Fibroblast of lung (primary cell): ENCODE results near the gene APBB2.

Experiments
- EZH2 ChIP-seq: IDR thresholded peaks from 2 replicates; pipeline ENCODE4 v1.5.1; 2012; ENCODE audit warnings: low read length, control low read depth, mild to moderate bottlenecking; ENCODE audit errors: missing control alignments
- TF ChIP-seq, protein P1 (sequence below), 2 donors: IDR thresholded peaks in 1 of 2; conservative IDR thresholded peaks in 1 of 2; 1 replicate in 1 of 2; 2 replicates in 1 of 2; pipeline ENCODE4 v1.5.1; 2011 to 2012; ENCODE audit warnings: low read length in 2 of 2, control low read depth in 1 of 2, inconsistent platforms in 1 of 2, low read depth in 1 of 2, mild to moderate bottlenecking in 1 of 2

GRCh38 chr4:41129128-41129754 is 85.1 kb downstream of the APBB2 start:
- TF ChIP-seq, protein P1, sequence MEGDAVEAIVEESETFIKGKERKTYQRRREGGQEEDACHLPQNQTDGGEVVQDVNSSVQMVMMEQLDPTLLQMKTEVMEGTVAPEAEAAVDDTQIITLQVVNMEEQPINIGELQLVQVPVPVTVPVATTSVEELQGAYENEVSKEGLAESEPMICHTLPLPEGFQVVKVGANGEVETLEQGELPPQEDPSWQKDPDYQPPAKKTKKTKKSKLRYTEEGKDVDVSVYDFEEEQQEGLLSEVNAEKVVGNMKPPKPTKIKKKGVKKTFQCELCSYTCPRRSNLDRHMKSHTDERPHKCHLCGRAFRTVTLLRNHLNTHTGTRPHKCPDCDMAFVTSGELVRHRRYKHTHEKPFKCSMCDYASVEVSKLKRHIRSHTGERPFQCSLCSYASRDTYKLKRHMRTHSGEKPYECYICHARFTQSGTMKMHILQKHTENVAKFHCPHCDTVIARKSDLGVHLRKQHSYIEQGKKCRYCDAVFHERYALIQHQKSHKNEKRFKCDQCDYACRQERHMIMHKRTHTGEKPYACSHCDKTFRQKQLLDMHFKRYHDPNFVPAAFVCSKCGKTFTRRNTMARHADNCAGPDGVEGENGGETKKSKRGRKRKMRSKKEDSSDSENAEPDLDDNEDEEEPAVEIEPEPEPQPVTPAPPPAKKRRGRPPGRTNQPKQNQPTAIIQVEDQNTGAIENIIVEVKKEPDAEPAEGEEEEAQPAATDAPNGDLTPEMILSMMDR (conservative IDR thresholded peaks at IDR 0.05 in 1 of 2, IDR thresholded peaks at IDR 0.05 in 1 of 2; ENCODE audit: low read depth in 1 of 2, low read length in 2 of 2), result no peak
- no peak for TF ChIP-seq EZH2
